GM21367 (cell line): ENCODE results near the gene POLE.

Experiments used
- ATAC-seq: cut with Tn5 transposase; IDR thresholded peaks from one replicate; pipeline ENCODE4 v1.9.1; 2021; ENCODE audit not compliant: unreplicated experiment

Gene POLE

GRCh38 chr12:132633901-132634300, 53.2 kb downstream of the POLE start:
- no peak for ATAC-seq

DNA sequence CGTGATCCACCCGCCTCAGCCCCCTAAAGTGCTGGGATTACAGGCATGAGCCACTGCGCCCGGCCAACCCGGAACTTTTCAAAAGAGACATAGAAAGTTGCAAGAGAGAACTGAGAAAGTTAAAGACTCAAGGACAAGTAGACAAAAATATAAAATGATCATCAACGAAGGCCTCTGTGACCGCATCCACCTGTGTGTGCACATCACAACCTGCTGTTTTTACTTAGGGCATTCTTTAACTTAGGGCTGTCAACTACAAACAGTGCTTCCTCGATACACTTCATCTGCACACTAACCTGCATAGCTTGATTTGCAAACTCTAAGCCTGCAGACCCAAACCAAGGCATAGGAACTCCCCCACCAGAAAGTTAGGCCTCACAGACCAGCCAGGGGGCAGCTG, 53.7 kb downstream of the POLE start:
- ATAC-seq: no peak

- ATAC-seq: no peak
These were observed 54.5 kb downstream of the POLE start for GRCh38 chr12:132632521-132633228.

DNA sequence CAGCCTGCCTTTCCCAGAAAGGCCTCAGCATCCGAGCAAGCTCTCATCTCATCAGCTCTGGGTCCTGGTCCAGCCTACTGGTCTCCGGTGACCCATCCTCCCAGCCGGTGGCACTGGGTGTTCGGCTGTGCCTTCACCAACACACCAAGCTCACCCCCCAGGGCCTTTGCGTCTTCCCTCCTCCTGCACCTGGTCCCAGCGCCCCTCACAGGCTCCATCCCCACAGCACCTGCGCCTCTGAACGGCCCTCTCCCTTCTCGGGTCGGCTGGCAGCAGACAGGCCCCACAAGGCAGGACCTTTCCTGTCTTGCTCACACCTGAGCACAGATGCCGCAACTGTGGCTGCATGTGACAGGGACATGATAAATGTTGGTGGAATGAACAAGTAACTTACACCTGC, 55.5 kb downstream of the POLE start:
- no peak for ATAC-seq

- no peak for ATAC-seq
These were observed 56.5 kb downstream of the POLE start for GRCh38 chr12:132630672-132631071.

DNA sequence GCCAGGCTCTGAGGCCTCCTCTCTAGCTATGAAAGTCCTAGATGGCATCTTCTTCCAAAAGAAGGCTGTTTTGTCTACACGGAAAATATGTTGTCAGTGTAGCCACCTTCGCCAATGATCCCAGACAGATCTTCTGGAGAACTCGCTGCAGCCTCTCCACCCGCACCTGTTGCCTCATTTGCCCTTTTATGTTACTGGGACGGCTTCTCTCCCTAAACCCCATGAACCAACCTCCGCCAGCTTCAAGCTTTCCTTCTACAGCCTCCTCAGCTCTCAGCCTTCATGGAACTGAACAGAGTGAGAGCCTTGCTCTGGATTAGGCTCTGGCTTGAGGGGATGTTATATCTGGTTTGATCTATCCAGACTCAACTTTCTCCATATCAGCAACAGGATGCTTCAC, 57.8 kb downstream of the POLE start:
- no peak for ATAC-seq

DNA sequence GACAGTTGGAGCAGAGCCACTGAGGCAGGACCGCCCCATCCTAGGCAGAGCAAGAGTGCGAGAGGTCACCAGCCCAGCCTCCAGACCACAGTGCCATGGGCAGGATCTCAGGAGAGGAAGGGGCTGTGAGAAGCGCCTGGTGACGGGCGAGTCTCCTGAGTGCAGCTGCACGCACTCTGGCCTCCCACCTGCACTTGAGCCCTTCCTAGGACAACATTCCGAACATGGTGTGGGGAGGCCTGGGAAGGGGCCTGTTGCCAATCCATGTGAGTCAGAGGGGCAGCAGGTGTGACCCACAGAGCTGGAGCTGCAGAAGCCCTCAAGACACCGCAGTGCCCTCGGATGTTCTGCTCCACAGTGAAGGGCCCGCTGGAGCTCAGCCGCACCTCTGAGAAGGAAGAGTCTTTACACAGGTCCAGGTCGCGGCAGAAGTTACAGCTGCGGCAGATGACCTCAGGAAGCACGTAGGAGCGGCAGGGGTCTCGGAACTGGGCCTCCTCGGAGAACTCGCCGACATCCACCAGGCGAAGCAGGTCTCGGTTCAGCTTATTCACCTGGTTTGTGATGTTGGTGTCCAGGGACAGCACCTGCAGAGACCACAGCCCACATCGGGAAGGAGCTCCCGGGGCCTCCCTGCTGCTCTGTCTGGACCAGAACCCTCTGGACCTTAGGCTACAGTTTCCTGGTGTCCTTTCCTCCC, 61.3 kb downstream of the POLE start:
- ATAC-seq: no peak

DNA sequence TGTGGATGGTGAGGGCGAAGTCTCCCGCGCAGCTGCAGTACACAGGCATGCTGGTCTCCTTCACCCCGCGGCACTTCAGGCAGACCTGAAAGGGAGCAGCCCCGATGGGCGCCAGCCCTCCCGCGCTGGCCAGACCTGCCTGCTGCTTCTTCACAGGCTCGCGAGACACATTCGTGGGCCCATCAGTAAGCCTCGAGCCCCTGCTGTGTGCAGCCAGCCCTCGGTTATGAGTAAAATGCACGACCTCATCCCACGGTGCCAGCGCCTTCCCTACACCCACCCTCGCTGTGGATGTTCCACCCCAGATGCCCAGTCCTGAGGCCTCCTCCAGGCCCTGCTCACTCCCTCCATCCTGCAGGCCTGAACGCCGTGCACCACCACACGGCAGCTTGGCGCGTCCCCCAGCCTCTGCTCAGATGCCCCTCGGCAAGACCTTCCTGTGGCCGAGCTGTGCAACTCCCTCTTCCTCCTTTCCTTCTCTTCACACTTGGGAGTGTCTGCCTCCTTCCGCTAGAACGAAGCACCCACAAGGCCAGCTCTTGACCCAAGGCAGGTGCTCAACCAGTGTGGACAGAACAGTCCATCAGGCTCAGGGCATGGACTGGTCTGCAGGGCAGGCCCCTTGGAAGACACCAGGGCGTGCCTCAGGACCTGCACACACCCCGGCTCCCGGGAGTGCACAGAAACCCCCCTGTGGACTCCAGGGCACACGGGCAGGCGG, 62.1 kb downstream of the POLE start:
- ATAC-seq: no peak

DNA sequence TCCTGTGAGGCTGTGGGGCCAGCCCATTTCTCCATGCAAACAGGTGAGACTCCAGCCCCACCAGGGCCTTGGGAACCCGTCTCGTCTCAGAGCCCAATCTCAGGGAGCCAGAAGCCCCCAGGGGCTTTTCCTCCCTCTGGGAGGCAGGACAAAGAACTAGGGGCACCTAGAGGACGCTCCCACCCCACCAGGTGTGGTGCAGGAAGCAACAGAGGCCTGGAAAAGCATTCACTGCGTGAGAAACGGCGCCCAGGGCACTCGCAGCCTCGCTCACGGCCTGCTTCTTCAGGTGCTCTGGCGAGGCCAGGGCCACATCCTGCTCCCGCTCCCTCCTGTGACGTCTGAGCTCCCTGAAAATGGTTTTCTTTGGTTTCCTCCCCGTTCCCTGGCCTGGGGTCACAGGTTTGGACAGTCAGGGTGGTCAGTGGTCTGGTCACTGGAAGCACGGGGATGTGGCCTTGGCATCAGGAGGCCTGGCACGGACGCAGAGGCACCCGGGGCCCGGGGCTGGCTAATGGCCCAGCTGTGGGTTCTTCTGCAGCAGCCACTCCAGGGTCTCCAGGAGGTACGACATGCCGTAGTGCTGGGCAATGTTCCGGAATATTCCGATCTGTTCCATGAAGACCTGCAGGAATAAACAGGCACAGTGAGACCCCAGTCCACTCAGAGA, 62.8 kb downstream of the POLE start:
- no peak for ATAC-seq

GRCh38 chr12:132623072-132623869, 63.9 kb downstream of the POLE start:
- no peak for ATAC-seq

- no peak for ATAC-seq
These were observed 64.6 kb downstream of the POLE start for GRCh38 chr12:132622437-132623071.

GRCh38 chr12:132621657-132622435, 65.3 kb downstream of the POLE start:
- no peak for ATAC-seq

GRCh38 chr12:132620899-132621656, 66.1 kb downstream of the POLE start:
- ATAC-seq: no peak

- no peak for ATAC-seq
These were observed 66.8 kb downstream of the POLE start for GRCh38 chr12:132620113-132620898.

- no peak for ATAC-seq
These were observed 67.6 kb downstream of the POLE start for GRCh38 chr12:132619386-132620112.

GRCh38 chr12:132619071-132619385, 68.1 kb downstream of the POLE start:
- ATAC-seq: no peak

GRCh38 chr12:132618683-132619043, 68.5 kb downstream of the POLE start, which contains the start of gene P2RX2:
P2RX2 (plus strand) TSS chr12:132618776; CDS start chr12:132618817, 41 bp downstream.
- ATAC-seq: no peak
